Liver (tissue), 9 donors: Measurements from ENCODE around the gene CCL8. TPM values are rescaled to one million over a fixed set of nuclear protein-coding genes. Genes with fewer than 3 reads are reported as not detected.

Experiments used
- DNase-seq: peaks from one replicate; pipeline ENCODE4 v3.0.0-alpha.2; 2017; ENCODE audit warnings: low spot score
- H3K27ac ChIP-seq, 2 donors: one replicate each; pipeline ENCODE4 v1.7.0; 2013; ENCODE audit warnings: inconsistent platforms in 2 of 2, low read length in 2 of 2, control low read depth in 1 of 2, low read depth in 1 of 2, mild to moderate bottlenecking in 1 of 2
- H3K27me3 ChIP-seq, 4 donors: one replicate each; pipeline versions ENCODE4 v1.6.1 to v1.7.0; 2013; ENCODE audit warnings: low read length in 3 of 4, inconsistent platforms in 1 of 4, mild to moderate bottlenecking in 1 of 4, moderate library complexity in 1 of 4; ENCODE audit not compliant: control insufficient read depth in 4 of 4, insufficient read depth in 4 of 4
- H3K36me3 ChIP-seq, 4 donors: one replicate each; pipeline versions ENCODE4 v1.6.1 to v1.7.0; 2013; ENCODE audit warnings: low read length in 3 of 4, mild to moderate bottlenecking in 3 of 4, low read depth in 1 of 4, moderate library complexity in 1 of 4; ENCODE audit not compliant: control insufficient read depth in 4 of 4, insufficient read depth in 3 of 4
- H3K4me1 ChIP-seq, 4 donors: one replicate each; pipeline versions ENCODE4 v1.6.1 to v1.7.0; 2013; ENCODE audit warnings: low read length in 3 of 4, mild to moderate bottlenecking in 3 of 4, moderate library complexity in 1 of 4; ENCODE audit not compliant: control insufficient read depth in 4 of 4, insufficient read depth in 4 of 4
- H3K4me3 ChIP-seq, 3 donors: one replicate each; pipeline versions ENCODE4 v1.6.1 to v1.7.0; 2013; ENCODE audit warnings: low read length in 3 of 3, control low read depth in 1 of 3, low read depth in 1 of 3, mild to moderate bottlenecking in 1 of 3
- H3K9ac ChIP-seq, 2 donors: one replicate each; pipeline ENCODE4 v1.7.0; 2013; ENCODE audit warnings: low read length in 2 of 2, mild to moderate bottlenecking in 2 of 2, moderate library complexity in 2 of 2, control low read depth in 1 of 2, low read depth in 1 of 2
- H3K9me3 ChIP-seq, 4 donors: one replicate each; pipeline versions ENCODE4 v1.6.1 to v1.7.0; 2013; ENCODE audit warnings: low read length in 3 of 4; ENCODE audit not compliant: control insufficient read depth in 4 of 4
- EGR1 ChIP-seq, 2 donors: IDR thresholded peaks; 2 replicates each; pipeline ENCODE4 v1.6.1; 2016 to 2018; ENCODE audit warnings: antibody characterized with exemption in 2 of 2, low read depth in 2 of 2
- FOXA1 ChIP-seq: IDR thresholded peaks from 2 replicates; pipeline ENCODE4 v1.6.1; 2016; ENCODE audit warnings: antibody characterized with exemption
- GABPA ChIP-seq, 2 donors: IDR thresholded peaks in 1 of 2; conservative IDR thresholded peaks in 1 of 2; 2 replicates each; pipeline ENCODE4 v1.6.1; 2016; ENCODE audit warnings: antibody characterized with exemption in 2 of 2, mild to moderate bottlenecking in 1 of 2, moderate library complexity in 1 of 2
- HNF4A ChIP-seq, 2 donors: conservative IDR thresholded peaks; 2 replicates each; pipeline ENCODE4 v1.6.1; 2016; ENCODE audit warnings: antibody characterized with exemption in 2 of 2, mild to moderate bottlenecking in 2 of 2
- HNF4G ChIP-seq: IDR thresholded peaks from 2 replicates; pipeline ENCODE4 v1.6.1; 2016; ENCODE audit warnings: antibody characterized with exemption
- JUND ChIP-seq, 2 donors: IDR thresholded peaks; 2 replicates each; pipeline ENCODE4 v1.6.1; 2016; ENCODE audit warnings: antibody characterized with exemption in 2 of 2
- NR2F2 ChIP-seq: IDR thresholded peaks from 2 replicates; pipeline ENCODE4 v1.6.1; 2016; ENCODE audit warnings: antibody characterized with exemption
- RXRA ChIP-seq, 2 donors: IDR thresholded peaks; 2 replicates each; pipeline ENCODE4 v1.6.1; 2017 to 2018; ENCODE audit warnings: antibody characterized with exemption in 2 of 2, mild to moderate bottlenecking in 1 of 2
- SP1 ChIP-seq: IDR thresholded peaks from 2 replicates; pipeline ENCODE4 v1.6.1; 2018; ENCODE audit warnings: antibody characterized with exemption, mild to moderate bottlenecking
- TAF1 ChIP-seq: conservative IDR thresholded peaks from 2 replicates; pipeline ENCODE4 v1.6.1; 2016; ENCODE audit warnings: antibody characterized with exemption, mild to moderate bottlenecking
- WGBS: extraction: QIAGEN DNeasy Blood & Tissue Kit; methylation state at CpG from one replicate; pipeline ENCODE4 v1.1.7; 2013; 5-methylcytosine and 5-hydroxymethylcytosine counted together
- polyA plus RNA-seq, 2 donors: library from polyadenylated mRNA; stranded (reverse) in 1 of 2; unstranded in 1 of 2; fragments of 200-250 nt in 1 of 2; fragments of >200 nt in 1 of 2; fragmentation: Nextera tagmentation in 1 of 2; extraction: Ambion mirVana in 1 of 2; gene quantifications; one replicate each; pipeline versions ENCODE4 v1.2.1 to v1.2.3, GENCODE V29; 2013 to 2015
- total RNA-seq, 2 donors: library from RNA; depleted of rRNA; stranded (reverse); fragments of >200 nt; gene quantifications; one replicate each; pipeline ENCODE4 v1.2.3, GENCODE V29; 2014
- TF ChIP-seq, protein P1 (sequence below): fragments of 150-350 bp; IDR thresholded peaks from 2 replicates; pipeline ENCODE4 v1.5.1; 2017; ENCODE audit warnings: improper control_type of control experiment, low read depth, low read length; ENCODE audit not compliant: missing input control
- TF ChIP-seq, protein P2 (sequence below): IDR thresholded peaks from 2 replicates; pipeline ENCODE4 v1.6.1; 2016; ENCODE audit warnings: antibody characterized with exemption
- TF ChIP-seq, protein P3 (sequence below): IDR thresholded peaks from 2 replicates; pipeline ENCODE4 v1.6.1; 2016; ENCODE audit warnings: antibody characterized with exemption
- donor health status: healthy.
- donor health status: healthy.
- donor health status: healthy.
- donor health status: healthy.
- donor health status: healthy.

Gene CCL8
- total and polyA plus RNA-seq, 4 donors = 0.03 TPM; not detected in 3

DNA sequence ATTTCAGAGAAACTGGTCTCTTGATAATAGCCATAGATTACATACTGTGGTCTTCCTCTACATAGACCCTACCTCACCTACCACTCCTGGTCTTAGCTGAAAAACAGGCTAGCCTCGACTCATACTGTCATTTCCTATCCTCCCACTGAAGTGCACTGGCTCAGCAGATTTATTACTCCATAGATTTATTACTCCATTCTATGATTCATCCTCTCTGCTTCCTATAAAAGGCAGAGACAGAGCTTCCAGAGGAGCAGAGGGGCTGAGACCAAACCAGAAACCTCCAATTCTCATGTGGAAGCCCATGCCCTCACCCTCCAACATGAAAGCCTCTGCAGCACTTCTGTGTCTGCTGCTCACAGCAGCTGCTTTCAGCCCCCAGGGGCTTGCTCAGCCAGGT, 49.3 kb upstream of the CCL8 start, which contains the start of gene CCL7:
CCL7 (plus strand) TSS at position 253 of the 400 bp plus-strand sequence; CDS start at position 323, 70 bp downstream.
- Histone ChIP-seq H3K9ac (no peak within 1 kb of the TSS), H3K4me3 (no peak within 1 kb of the TSS), H3K27ac (no peak within 1 kb of the TSS), H3K36me3 (no peaks in the 10 kb centered on the region), H3K4me1 (no peaks in the 10 kb centered on the region), H3K9me3 (no peaks in the 10 kb centered on the region), H3K27me3 (no peaks in the 10 kb centered on the region)
- no peak for DNase-seq
- no peak for TF ChIP-seq RXRA (IDR thresholded peaks at IDR 0.05)
- TF ChIP-seq, protein P1, sequence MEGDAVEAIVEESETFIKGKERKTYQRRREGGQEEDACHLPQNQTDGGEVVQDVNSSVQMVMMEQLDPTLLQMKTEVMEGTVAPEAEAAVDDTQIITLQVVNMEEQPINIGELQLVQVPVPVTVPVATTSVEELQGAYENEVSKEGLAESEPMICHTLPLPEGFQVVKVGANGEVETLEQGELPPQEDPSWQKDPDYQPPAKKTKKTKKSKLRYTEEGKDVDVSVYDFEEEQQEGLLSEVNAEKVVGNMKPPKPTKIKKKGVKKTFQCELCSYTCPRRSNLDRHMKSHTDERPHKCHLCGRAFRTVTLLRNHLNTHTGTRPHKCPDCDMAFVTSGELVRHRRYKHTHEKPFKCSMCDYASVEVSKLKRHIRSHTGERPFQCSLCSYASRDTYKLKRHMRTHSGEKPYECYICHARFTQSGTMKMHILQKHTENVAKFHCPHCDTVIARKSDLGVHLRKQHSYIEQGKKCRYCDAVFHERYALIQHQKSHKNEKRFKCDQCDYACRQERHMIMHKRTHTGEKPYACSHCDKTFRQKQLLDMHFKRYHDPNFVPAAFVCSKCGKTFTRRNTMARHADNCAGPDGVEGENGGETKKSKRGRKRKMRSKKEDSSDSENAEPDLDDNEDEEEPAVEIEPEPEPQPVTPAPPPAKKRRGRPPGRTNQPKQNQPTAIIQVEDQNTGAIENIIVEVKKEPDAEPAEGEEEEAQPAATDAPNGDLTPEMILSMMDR = no peak
- no peak for TF ChIP-seq TAF1
- no peak for TF ChIP-seq SP1
- TF ChIP-seq HNF4A (conservative IDR thresholded peaks at IDR 0.05) = no peak
- TF ChIP-seq JUND (IDR thresholded peaks at IDR 0.05) = no peak
- TF ChIP-seq HNF4G = no peak
- TF ChIP-seq, protein P2, sequence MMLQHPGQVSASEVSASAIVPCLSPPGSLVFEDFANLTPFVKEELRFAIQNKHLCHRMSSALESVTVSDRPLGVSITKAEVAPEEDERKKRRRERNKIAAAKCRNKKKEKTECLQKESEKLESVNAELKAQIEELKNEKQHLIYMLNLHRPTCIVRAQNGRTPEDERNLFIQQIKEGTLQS = no peak
- TF ChIP-seq GABPA (IDR thresholded peaks at IDR 0.05 in 1 of 2, conservative IDR thresholded peaks at IDR 0.05 in 1 of 2) = no peak
- TF ChIP-seq FOXA1 = no peak
- TF ChIP-seq NR2F2 = no peak
- 37% methylated on average over 1 of the region's 1 CpG for WGBS

DNA sequence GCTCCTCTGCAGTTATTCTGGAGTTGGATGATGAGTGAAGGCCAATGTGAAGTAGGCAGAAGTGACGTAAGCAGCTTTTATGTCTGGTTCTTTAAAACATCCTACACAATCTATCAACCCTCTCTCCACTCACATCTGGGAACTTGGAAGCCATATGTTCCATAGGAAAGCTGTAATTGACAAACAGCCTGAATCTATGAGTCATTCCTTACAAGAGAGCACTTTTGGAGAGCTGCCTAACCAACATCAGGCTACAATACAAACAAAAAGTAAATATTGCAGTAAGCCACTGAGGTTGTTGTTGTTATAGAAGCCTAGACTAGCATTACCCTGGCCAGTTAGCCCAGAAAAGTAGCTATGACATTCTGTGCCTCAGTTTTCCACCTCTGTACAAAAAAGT, 43.4 kb upstream of the CCL8 start:
- no peak overlapping the region for H3K9ac ChIP-seq
- H3K9me3 ChIP-seq = no peaks in the 10 kb centered on the region
- TF ChIP-seq RXRA (IDR thresholded peaks at IDR 0.05) = no peak
- TF ChIP-seq JUND (IDR thresholded peaks at IDR 0.05) = no peak
- TF ChIP-seq EGR1 (IDR thresholded peaks at IDR 0.05; ENCODE audit: low read depth in 2 of 2) = no peak
- no peak overlapping the region for H3K4me3 ChIP-seq
- peaks cover 0 to 2% (median 0%) of the 10 kb centered on the region in 4 donors for H3K27me3 ChIP-seq
- H3K36me3 ChIP-seq = no peaks in the 10 kb centered on the region
- no peak overlapping the region for H3K27ac ChIP-seq
- DNase-seq = no peak
- H3K4me1 ChIP-seq = no peaks in the 10 kb centered on the region
- WGBS = 39% methylated on average over 1 of the region's 1 CpG

DNA sequence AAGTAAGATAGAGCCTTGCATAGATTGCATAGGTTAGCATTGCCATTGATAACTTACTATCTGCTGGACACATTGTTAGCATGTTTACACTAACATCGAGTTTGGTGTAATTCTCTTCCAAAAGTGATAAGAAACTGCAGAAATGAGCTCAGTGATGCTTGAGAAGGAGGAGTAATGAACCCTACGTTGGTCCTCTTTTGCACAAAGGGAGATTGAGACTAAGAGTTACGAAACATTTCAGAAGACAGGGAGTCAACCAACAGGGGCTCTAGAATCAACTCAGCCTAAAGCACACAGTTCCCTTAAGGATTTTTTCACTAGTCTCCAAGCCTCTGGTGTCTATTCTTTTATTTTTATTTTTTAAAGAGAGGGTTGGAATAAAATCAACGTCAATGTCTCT, 42.4 kb upstream of the CCL8 start:
- Histone ChIP-seq H3K27me3 (peaks cover 0 to 2% (median 0%) of the 10 kb centered on the region in 4 donors), H3K27ac (no peak overlapping the region), H3K4me3 (no peak overlapping the region), H3K9ac (no peak overlapping the region), H3K9me3 (no peaks in the 10 kb centered on the region), H3K4me1 (no peaks in the 10 kb centered on the region), H3K36me3 (no peaks in the 10 kb centered on the region)
- TF ChIP-seq EGR1 (IDR thresholded peaks at IDR 0.05; ENCODE audit: low read depth in 2 of 2) (no peak), NR2F2 (no peak), GABPA (IDR thresholded peaks at IDR 0.05 in 1 of 2, conservative IDR thresholded peaks at IDR 0.05 in 1 of 2) (no peak)
- TF ChIP-seq, protein P2 = no peak
- TF ChIP-seq, protein P3, sequence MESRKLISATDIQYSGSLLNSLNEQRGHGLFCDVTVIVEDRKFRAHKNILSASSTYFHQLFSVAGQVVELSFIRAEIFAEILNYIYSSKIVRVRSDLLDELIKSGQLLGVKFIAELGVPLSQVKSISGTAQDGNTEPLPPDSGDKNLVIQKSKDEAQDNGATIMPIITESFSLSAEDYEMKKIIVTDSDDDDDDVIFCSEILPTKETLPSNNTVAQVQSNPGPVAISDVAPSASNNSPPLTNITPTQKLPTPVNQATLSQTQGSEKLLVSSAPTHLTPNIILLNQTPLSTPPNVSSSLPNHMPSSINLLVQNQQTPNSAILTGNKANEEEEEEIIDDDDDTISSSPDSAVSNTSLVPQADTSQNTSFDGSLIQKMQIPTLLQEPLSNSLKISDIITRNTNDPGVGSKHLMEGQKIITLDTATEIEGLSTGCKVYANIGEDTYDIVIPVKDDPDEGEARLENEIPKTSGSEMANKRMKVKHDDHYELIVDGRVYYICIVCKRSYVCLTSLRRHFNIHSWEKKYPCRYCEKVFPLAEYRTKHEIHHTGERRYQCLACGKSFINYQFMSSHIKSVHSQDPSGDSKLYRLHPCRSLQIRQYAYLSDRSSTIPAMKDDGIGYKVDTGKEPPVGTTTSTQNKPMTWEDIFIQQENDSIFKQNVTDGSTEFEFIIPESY = no peak
- DNase-seq = no peak
- 37% methylated on average over 4 of the region's 4 CpGs for WGBS
